Natural killer cell treated with Interleukin-12 subunit alpha and Interleukin-12 subunit beta and Interleukin-15 and Interleukin-18, amount 100 ng/mL, for 72 hours (primary cell): ENCODE data around the gene YWHAE. TPM values are rescaled to one million over a fixed set of nuclear protein-coding genes. Genes with fewer than 3 reads are reported as not detected.
"Not testable (repeated sequence)": the region's sequence is repeated elsewhere in the genome, so short reads cannot be mapped to it uniquely, and the experiment has no call there.

Experiments used
- ATAC-seq, 2 donors: fragments of 150-1000 bp; cut with Tn5 transposase in 1 of 2; sonication (Bioruptor Pico), chemical (Tn5 transposase) in 1 of 2; 2 replicates each; pipeline ENCODE4 v1.10.0; 2021
- DNase-seq: peaks from one replicate; pipeline ENCODE4 v3.0.0; 2022; ENCODE audit warnings: low spot score
- H3K27ac Mint-ChIP-seq, 2 donors: 1 replicate in 1 of 2; 2 replicates in 1 of 2; pipeline ENCODE4 v1.8.0; 2022; ENCODE audit warnings: mixed read lengths in 2 of 2, mild to moderate bottlenecking in 1 of 2, moderate library complexity in 1 of 2
- H3K27me3 Mint-ChIP-seq, 2 donors: 1 replicate in 1 of 2; 2 replicates in 1 of 2; pipeline ENCODE4 v1.8.0; 2022; ENCODE audit warnings: mixed read lengths in 2 of 2
- H3K36me3 Mint-ChIP-seq: one replicate; pipeline ENCODE4 v1.8.0; 2022; ENCODE audit warnings: mixed read lengths
- H3K4me1 Mint-ChIP-seq, 2 donors: 1 replicate in 1 of 2; 2 replicates in 1 of 2; pipeline ENCODE4 v1.8.0; 2022; ENCODE audit warnings: low read depth in 2 of 2, mixed read lengths in 2 of 2, mild to moderate bottlenecking in 1 of 2
- H3K4me3 Mint-ChIP-seq: one replicate; pipeline ENCODE4 v1.8.0; 2022; ENCODE audit warnings: mixed read lengths
- H3K9me3 Mint-ChIP-seq: 2 replicates; pipeline ENCODE4 v1.8.0; 2022; ENCODE audit warnings: mixed read lengths
- total RNA-seq, 2 donors: library from RNA; stranded (reverse); gene quantifications; one replicate each; pipeline ENCODE4 v1.2.3, GENCODE V29; 2022

YWHAE gene
- total RNA-seq, 2 donors from 2014 or later: 365 to 407 TPM

- H3K9me3 Mint-ChIP-seq: no peaks in the 10 kb centered on the region
- no peak overlapping the region for H3K27ac Mint-ChIP-seq
- ATAC-seq (no peak), DNase-seq (no peak)
- H3K27me3 Mint-ChIP-seq: no peaks in the 10 kb centered on the region
- H3K4me1 Mint-ChIP-seq: peaks cover 6 to 11% of the 10 kb centered on the region in 2 donors
- H3K4me3 Mint-ChIP-seq: no peak overlapping the region
- H3K36me3 Mint-ChIP-seq: peaks cover 4% of the 10 kb centered on the region
Observed at GRCh38 chr17:1422885-1423284, 22.9 kb upstream of the YWHAE start.

DNA sequence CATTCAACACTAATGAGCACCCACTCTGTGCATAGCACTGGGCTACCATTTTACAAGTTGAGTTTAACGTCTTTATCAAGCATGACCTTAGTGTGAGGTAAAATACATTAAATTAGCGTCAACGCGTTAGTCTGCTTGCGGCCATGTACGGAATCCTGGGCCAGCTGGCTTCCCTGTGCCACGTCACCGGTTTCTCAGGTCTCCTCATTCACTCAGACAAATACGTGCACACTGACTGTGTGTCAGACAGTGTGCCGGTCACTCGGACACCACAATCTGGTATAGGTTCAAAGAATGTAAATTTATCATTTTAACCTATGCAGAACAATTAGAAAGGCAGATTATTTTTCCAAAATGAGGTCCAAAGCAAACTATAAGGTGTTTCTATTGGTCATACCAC lies 21.4 kb upstream of the YWHAE start:
- no peak for ATAC-seq
- H3K36me3 Mint-ChIP-seq: peaks cover 4% of the 10 kb centered on the region

DNA sequence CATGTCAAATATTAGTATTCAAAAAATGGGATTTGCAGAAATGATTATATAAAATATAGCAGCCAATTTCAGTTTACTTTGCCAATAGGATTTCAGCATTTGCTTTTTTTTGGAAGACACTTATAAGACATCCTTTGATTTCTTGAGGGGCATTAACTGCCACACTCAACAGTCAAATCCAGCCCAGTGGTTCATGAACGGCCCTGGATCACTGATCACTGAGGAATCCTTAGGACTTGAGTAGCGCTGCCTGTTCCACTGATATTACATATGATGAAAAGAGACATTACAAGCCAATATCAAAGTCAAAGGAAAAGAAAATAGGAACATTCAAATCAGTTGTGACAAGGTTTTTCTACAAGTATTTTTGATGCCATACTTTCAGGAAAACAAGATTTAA lies 21.0 kb upstream of the YWHAE start:
- no peak overlapping the region for H3K27ac Mint-ChIP-seq
- DNase-seq (no peak), ATAC-seq (no peak)
- peaks cover 4% of the 10 kb centered on the region for H3K36me3 Mint-ChIP-seq
- no peaks in the 10 kb centered on the region for H3K9me3 Mint-ChIP-seq
- H3K27me3 Mint-ChIP-seq: no peaks in the 10 kb centered on the region
- peaks cover 6 to 10% of the 10 kb centered on the region in 2 donors for H3K4me1 Mint-ChIP-seq
- no peak overlapping the region for H3K4me3 Mint-ChIP-seq

More for the DNA sequence above, 21.4 kb upstream of the YWHAE start:
- DNase-seq: no peak
- H3K27ac Mint-ChIP-seq: no peak overlapping the region
- H3K4me1 Mint-ChIP-seq: peaks cover 6 to 11% of the 10 kb centered on the region in 2 donors
- no peaks in the 10 kb centered on the region for H3K27me3 Mint-ChIP-seq
- no peaks in the 10 kb centered on the region for H3K9me3 Mint-ChIP-seq
- no peak overlapping the region for H3K4me3 Mint-ChIP-seq

DNA sequence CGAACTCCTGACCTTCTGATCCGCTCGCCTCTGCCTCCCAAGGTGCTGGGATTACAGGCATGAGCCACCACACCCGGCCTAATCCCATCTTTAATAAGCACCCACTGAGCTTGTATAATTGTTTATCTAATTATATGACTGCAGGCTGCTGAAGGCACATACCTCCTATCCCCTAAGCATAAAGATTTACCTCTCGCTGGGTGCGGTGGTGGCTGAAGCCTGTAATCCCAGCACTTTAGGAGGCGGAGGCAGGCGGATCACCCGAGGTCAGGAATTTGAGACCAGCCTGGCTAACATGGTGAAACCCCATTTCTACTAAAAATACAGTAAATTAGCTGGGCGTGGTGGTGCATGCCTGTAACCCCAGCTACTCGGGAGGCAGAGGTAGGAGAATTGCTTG lies 20.1 kb upstream of the YWHAE start:
- no peaks in the 10 kb centered on the region for H3K27me3 Mint-ChIP-seq
- H3K9me3 Mint-ChIP-seq: no peaks in the 10 kb centered on the region
- peaks cover 4% of the 10 kb centered on the region for H3K36me3 Mint-ChIP-seq
- peaks cover 0 to 5% of the 10 kb centered on the region in 2 donors for H3K4me1 Mint-ChIP-seq
- DNase-seq: no peak
- no peak overlapping the region for H3K27ac Mint-ChIP-seq
- no peak for ATAC-seq
- H3K4me3 Mint-ChIP-seq: no peak overlapping the region

DNA sequence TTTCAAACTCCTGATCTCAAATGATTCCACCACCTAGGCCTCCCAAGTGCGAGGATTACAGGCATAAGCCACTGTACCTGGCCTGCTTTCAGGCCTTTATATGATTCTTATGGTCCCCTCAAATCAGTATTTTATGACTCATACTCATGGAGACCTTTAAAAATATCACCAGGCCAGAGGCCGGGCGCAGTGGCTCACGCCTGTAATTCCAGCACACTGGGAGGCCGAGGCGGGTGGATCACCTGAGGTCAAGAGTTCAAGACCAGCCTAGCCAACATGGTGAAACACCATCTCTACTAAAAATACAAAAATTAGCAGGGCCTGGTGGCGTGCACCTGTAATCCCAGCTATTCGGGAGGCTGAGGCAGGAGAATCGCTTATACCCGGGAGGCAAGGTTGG lies 18.5 kb upstream of the YWHAE start:
- not testable (repeated sequence) for H3K4me3 Mint-ChIP-seq, H3K4me1 Mint-ChIP-seq, DNase-seq, H3K36me3 Mint-ChIP-seq, H3K27ac Mint-ChIP-seq, H3K9me3 Mint-ChIP-seq, H3K27me3 Mint-ChIP-seq, ATAC-seq

DNA sequence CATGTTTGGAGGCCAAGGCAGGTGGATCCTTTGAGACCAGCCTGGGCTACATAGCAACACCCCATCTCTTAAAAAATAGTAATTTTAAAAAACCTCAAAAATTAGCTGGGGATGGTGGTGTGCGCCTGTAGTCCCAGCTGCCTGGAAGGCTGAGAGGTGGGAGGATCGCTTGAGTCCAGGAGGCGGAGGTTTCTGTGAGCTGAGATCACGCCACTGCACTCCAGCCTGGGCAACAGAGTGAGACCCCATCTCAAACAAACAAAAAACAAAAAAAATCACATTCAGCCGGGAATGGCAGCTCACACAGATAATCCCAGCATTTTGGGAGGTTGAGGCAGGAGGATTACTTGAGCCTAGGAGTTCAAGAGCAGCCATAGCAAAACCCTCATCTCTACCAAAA lies 16.4 kb upstream of the YWHAE start:
- DNase-seq (no peak), ATAC-seq (no peak)
- Mint-ChIP-seq H3K27ac (no peak overlapping the region), H3K36me3 (no peaks in the 10 kb centered on the region), H3K9me3 (no peaks in the 10 kb centered on the region), H3K4me1 (peaks cover 6 to 8% of the 10 kb centered on the region in 2 donors), H3K27me3 (no peaks in the 10 kb centered on the region), H3K4me3 (no peak overlapping the region)

GRCh38 chr17:1414634-1415033 lies 14.6 kb upstream of the YWHAE start:
- Mint-ChIP-seq H3K9me3 (no peaks in the 10 kb centered on the region), H3K4me3 (no peak overlapping the region), H3K36me3 (no peaks in the 10 kb centered on the region), H3K4me1 (peaks cover 6 to 8% of the 10 kb centered on the region in 2 donors), H3K27ac (no peak overlapping the region), H3K27me3 (no peaks in the 10 kb centered on the region)
- DNase-seq: no peak
- ATAC-seq: no peak

DNA sequence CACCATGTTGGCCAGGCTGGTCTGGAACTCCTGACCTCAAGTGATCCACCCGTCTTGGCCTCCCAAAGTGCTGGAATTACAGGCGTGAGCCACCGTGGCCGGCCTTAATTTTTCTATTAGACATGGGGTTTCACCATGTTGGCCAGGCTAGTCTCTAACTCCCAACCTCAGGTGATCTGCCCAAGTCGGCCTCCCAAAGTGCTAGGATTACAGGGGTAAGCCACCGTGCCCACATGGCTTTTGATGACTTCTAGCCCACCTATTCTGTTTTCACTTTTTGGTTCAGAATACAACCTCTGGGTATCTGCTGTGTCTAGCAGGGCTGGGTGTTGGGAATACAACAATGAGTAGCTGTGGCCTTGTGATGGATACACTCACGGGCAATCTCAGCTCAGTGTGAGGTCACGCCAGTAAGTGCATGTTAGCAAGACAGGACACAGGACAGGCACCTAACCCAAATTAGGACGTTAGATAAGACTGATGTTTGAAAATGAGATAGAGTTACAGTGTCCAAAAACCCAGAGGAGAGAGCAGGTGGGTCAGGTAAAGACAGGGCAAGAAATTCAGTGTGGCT lies 14.1 kb upstream of the YWHAE start:
- Mint-ChIP-seq H3K4me1 (peaks cover 6 to 8% of the 10 kb centered on the region in 2 donors), H3K27ac (no peak overlapping the region), H3K4me3 (no peak overlapping the region), H3K27me3 (no peaks in the 10 kb centered on the region), H3K36me3 (no peaks in the 10 kb centered on the region), H3K9me3 (no peaks in the 10 kb centered on the region)
- ATAC-seq: no peak
- no peak for DNase-seq

DNA sequence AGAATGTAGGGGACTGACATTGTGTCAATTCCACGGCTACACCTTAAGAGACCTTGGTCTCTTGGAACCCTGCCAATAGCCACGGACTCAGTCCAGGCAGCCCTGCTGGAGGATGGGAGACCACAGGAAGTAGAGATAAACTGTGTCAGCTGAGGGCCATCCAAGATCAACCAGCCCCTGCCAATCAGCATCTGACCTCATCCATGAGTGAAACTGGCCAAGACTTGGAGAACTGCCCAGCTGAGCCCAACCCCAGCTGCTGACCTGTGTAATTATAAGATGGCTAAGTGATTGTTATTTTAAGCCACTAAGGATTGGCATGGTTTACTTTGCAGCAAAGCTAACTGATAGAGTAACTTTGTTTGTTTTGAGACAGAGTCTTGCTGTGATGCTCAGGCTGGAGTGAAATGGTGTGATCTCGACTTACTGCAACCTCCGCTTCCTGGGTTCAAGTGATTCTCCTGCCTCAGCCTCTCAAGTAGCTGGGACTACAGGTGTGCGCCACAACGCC lies 13.3 kb upstream of the YWHAE start:
- H3K36me3 Mint-ChIP-seq: no peaks in the 10 kb centered on the region
- no peaks in the 10 kb centered on the region for H3K27me3 Mint-ChIP-seq
- peaks cover 6 to 8% of the 10 kb centered on the region in 2 donors for H3K4me1 Mint-ChIP-seq
- DNase-seq: no peak
- H3K27ac Mint-ChIP-seq: no peak overlapping the region
- H3K9me3 Mint-ChIP-seq: no peaks in the 10 kb centered on the region
- no peak overlapping the region for H3K4me3 Mint-ChIP-seq
- no peak for ATAC-seq

GRCh38 chr17:1412185-1413110 lies 12.4 kb upstream of the YWHAE start:
- no peak overlapping the region for H3K27ac Mint-ChIP-seq

DNA sequence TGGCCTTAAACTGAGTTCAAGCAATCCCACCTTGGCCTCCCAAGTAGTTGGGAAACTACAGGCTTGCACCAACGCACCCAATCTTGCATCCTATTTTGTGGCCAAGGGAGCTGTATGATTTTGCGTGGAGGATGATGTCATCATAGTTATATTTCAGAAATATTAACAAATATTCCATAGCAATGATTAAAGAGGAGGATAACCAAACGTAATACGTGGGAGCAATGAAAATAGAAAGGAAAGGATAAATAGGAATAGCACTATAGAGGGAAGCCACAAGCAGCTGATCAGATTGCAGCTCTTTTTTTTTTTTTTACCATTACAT lies 2.2 kb upstream of the YWHAE start:
- no peak for ATAC-seq
- H3K27me3 Mint-ChIP-seq: no peaks in the 10 kb centered on the region
- H3K4me1 Mint-ChIP-seq: peaks cover 17 to 18% of the 10 kb centered on the region in 2 donors
- no peak overlapping the region for H3K4me3 Mint-ChIP-seq
- no peaks in the 10 kb centered on the region for H3K9me3 Mint-ChIP-seq
- peaks cover 13% of the 10 kb centered on the region for H3K36me3 Mint-ChIP-seq
- no peak for DNase-seq
- no peak overlapping the region for H3K27ac Mint-ChIP-seq

More at GRCh38 chr17:1412185-1413110, 12.4 kb upstream of the YWHAE start:
- H3K4me3 Mint-ChIP-seq: no peak overlapping the region
- H3K27me3 Mint-ChIP-seq: no peaks in the 10 kb centered on the region
- no peak for ATAC-seq
- H3K4me1 Mint-ChIP-seq: peaks cover 6 to 8% of the 10 kb centered on the region in 2 donors
- no peaks in the 10 kb centered on the region for H3K9me3 Mint-ChIP-seq
- H3K36me3 Mint-ChIP-seq: no peaks in the 10 kb centered on the region
- DNase-seq: no peak

DNA sequence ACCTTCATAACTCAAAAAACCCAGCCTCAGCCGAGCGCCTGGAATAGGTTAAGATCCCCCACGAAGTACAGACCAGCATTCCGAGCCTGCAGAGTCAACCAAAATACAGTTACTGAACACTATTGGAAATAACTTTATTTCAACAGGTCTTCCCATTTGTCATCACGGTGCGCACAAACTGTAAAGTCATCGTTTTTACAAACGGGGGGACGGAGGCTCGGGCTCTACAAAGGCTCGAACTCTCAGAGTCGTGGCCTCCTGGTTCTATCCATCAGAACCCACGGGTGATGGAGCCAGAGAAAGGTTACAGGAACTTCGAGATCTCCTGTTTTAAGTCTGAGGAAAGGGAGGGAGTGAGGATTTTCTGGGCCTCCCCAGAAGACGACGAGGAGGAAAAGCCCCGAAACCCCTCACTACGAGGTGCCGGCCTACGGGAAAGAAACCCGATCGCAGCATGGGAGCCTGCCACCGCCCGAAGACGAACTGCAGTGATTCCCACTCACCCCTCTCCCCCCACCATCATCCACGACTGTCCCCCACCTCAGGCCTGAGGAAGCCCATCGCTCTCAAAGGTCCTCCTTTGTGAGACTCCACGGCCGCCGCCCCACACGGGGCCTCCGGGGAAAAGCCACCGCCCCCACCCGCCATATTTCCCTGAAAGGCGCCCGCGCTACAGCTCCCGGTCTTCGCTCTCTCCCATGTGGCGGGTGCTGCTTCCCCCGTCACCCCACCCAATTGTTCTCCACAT lies 917 bp downstream of the YWHAE start:
- peak; percentile 69 for DNase-seq
- ATAC-seq: peak; percentile 26 to 61
- H3K4me1 Mint-ChIP-seq: peaks cover 26 to 27% of the 10 kb centered on the region in 2 donors
- H3K27me3 Mint-ChIP-seq: no peaks in the 10 kb centered on the region
- peak overlapping the region; percentile 100 for H3K4me3 Mint-ChIP-seq
- peak overlapping the region; percentile 99 to 100 for H3K27ac Mint-ChIP-seq
- H3K36me3 Mint-ChIP-seq: peaks cover 15% of the 10 kb centered on the region
- H3K9me3 Mint-ChIP-seq: no peaks in the 10 kb centered on the region

DNA sequence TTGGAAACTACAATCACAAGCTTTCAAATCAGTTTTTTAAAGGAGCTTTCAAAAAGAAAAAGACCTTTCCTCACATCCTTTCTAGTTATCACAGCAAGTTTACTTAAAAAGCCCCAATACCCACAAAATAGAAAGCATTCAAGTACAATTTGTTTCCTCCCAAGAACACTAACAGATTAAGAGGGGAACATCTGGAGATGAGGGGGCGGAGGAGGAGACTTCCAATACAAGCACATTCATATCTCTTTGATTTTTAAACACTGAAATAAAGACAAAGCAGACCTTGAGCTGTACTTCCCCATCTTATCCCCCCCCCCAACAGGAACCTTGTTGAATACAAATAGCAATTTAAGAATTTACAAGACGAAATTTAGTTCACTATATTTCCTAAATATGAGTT lies 2.0 kb downstream of the YWHAE start:
- Mint-ChIP-seq H3K27ac (peak overlapping the region; percentile 99 to 100), H3K27me3 (no peaks in the 10 kb centered on the region), H3K4me1 (peaks cover 31 to 32% of the 10 kb centered on the region in 2 donors), H3K4me3 (peak overlapping the region; percentile 100), H3K36me3 (peaks cover 15% of the 10 kb centered on the region), H3K9me3 (no peaks in the 10 kb centered on the region)
- DNase-seq (no peak), ATAC-seq (no peak)
